Uterus (tissue), 4 donors: ENCODE data around the gene COX4I1. TPM values are rescaled to one million over a fixed set of nuclear protein-coding genes. Genes with fewer than 3 reads are reported as not detected.

Experiments used
- DNase-seq, 2 donors: peaks; one replicate each; pipeline ENCODE4 v3.0.0-alpha.2; 2019 to 2020
- H3K27ac ChIP-seq, 2 donors: fragments of 200-600 bp; sonication (generic); 1 replicate in 1 of 2; 2 replicates in 1 of 2; pipeline ENCODE4 v1.5.1; 2016 to 2018
- H3K27me3 ChIP-seq, 2 donors: fragments of 200-600 bp; sonication (generic); one replicate each; pipeline ENCODE4 v1.5.1; 2018 to 2019; ENCODE audit warnings: control low read depth in 1 of 2
- H3K36me3 ChIP-seq, 2 donors: fragments of 200-600 bp; sonication (generic); one replicate each; pipeline ENCODE4 v1.5.1; 2019; ENCODE audit warnings: control low read depth in 1 of 2
- H3K4me1 ChIP-seq, 2 donors: fragments of 200-600 bp; sonication (generic); one replicate each; pipeline ENCODE4 v1.5.1; 2018 to 2019; ENCODE audit warnings: control low read depth in 1 of 2
- H3K4me3 ChIP-seq, 2 donors: fragments of 200-600 bp; sonication (generic); 1 replicate in 1 of 2; 2 replicates in 1 of 2; pipeline ENCODE4 v1.5.1; 2018 to 2019; ENCODE audit warnings: mild to moderate bottlenecking in 1 of 2
- H3K9me3 ChIP-seq, 2 donors: fragments of 200-600 bp; sonication (generic); one replicate each; pipeline ENCODE4 v1.5.1; 2019; ENCODE audit warnings: control low read depth in 1 of 2
- CTCF ChIP-seq, 4 experiments: fragments of 200-600 bp in 2 of 4; fragments of 450-650 bp in 2 of 4; sonication (generic) in 2 of 4; IDR thresholded peaks; one replicate each; pipeline ENCODE4 v1.5.1; 2016 to 2019; ENCODE audit warnings: antibody characterized with exemption in 4 of 4, mild to moderate bottlenecking in 2 of 4, moderate library complexity in 1 of 4
- POLR2A ChIP-seq, 2 donors: fragments of 450-650 bp; IDR thresholded peaks; one replicate each; pipeline ENCODE4 v1.6.1; 2016; ENCODE audit warnings: antibody characterized with exemption in 2 of 2, mild to moderate bottlenecking in 1 of 2, moderate library complexity in 1 of 2
- intact Hi-C: fragments of 100-400 bp; cut with DNase I; formaldehyde crosslinking; loops from one replicate; pipeline ENCODE4 v1.15.1; 2023; ENCODE audit warnings: low total_unique reads
- total RNA-seq, 4 donors: library from RNA; depleted of rRNA in 3 of 4; stranded (reverse); fragments of >200 nt in 3 of 4; gene quantifications; one replicate each; pipeline versions ENCODE4 v1.1.0 to v1.2.4, GENCODE V29; 2014 to 2023
- donor health status: DM: yes; HTN: yes; CAD: no.

The COX4I1 gene
- total RNA-seq, 4 donors from 2014 or later: 199 to 836 (median 287) TPM

GRCh38 chr16:85843471-85844168, 44.1 kb downstream of the COX4I1 start:
- intact Hi-C loops: no loop called here
- no peaks in the 10 kb centered on the region for H3K4me1 ChIP-seq
- H3K27me3 ChIP-seq: peaks cover 0 to 4% of the 10 kb centered on the region in 2 donors
- no peak overlapping the region for H3K4me3 ChIP-seq
- no peak overlapping the region for H3K27ac ChIP-seq
- TF ChIP-seq POLR2A (IDR thresholded peaks at IDR 0.05): no peak
- TF ChIP-seq CTCF (IDR thresholded peaks at IDR 0.05): no peak
- no peaks in the 10 kb centered on the region for H3K9me3 ChIP-seq
- DNase-seq: no peak
- H3K36me3 ChIP-seq: no peaks in the 10 kb centered on the region

DNA sequence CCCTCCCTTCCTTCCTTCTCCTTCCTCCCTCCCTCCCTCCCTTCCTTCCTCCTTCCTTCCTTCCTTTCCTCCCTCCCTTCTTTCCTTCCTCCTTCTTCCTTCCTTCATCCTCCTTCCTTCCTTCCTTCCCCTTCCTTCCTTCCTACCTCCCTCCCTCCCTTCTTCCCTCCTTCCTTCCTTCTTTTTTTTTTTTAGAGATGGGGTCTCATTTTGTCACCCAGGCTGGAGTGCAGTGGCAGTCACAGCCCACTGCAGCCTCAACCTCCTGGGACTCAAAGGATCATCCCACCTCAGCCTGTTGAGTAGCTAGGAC, 44.6 kb downstream of the COX4I1 start:
- no peaks in the 10 kb centered on the region for H3K36me3 ChIP-seq
- H3K4me3 ChIP-seq: no peak overlapping the region
- no peaks in the 10 kb centered on the region for H3K4me1 ChIP-seq
- no peaks in the 10 kb centered on the region for H3K9me3 ChIP-seq
- TF ChIP-seq CTCF (IDR thresholded peaks at IDR 0.05) (no peak), POLR2A (IDR thresholded peaks at IDR 0.05) (no peak)
- no peak overlapping the region for H3K27ac ChIP-seq
- DNase-seq: no peak
- intact Hi-C loops: no loop called here
- H3K27me3 ChIP-seq: peaks cover 0 to 4% of the 10 kb centered on the region in 2 donors

DNA sequence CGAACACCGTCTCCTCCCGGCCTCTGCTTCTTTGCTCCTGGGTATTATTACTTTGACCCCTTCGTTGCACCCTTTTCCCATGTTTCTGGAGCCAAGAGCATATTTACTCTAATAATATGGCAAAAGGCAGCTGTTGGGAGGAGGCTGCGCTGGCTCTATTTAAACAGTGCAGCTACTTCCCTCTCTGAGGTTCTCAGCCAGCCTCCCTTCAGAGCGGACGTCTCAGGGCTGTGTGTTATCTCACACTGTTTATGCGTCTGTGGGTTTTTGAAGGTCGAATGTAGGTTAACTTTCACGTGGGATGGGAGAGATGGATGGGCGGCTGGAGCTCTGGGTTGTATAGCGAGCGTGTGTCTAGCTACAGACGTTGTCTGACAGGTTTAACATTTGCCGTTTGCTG, 45.3 kb downstream of the COX4I1 start:
- TF ChIP-seq CTCF (IDR thresholded peaks at IDR 0.05): no peak
- no peak for TF ChIP-seq POLR2A (IDR thresholded peaks at IDR 0.05)
- no peak overlapping the region for H3K27ac ChIP-seq

GRCh38 chr16:85845266-85845665, 45.8 kb downstream of the COX4I1 start:
- no peak overlapping the region for H3K27ac ChIP-seq
- no peaks in the 10 kb centered on the region for H3K36me3 ChIP-seq
- H3K9me3 ChIP-seq: no peaks in the 10 kb centered on the region
- peaks cover 0 to 4% of the 10 kb centered on the region in 2 donors for H3K27me3 ChIP-seq
- no peak overlapping the region for H3K4me3 ChIP-seq
- no peak for DNase-seq
- no peak for TF ChIP-seq CTCF (IDR thresholded peaks at IDR 0.05)
- no peak for TF ChIP-seq POLR2A (IDR thresholded peaks at IDR 0.05)
- H3K4me1 ChIP-seq: no peaks in the 10 kb centered on the region
- intact Hi-C loops: no loop called here

More for the DNA sequence above, 45.3 kb downstream of the COX4I1 start:
- Histone ChIP-seq H3K36me3 (no peaks in the 10 kb centered on the region), H3K27me3 (peaks cover 0 to 4% of the 10 kb centered on the region in 2 donors), H3K4me1 (no peaks in the 10 kb centered on the region), H3K9me3 (no peaks in the 10 kb centered on the region), H3K4me3 (no peak overlapping the region)
- intact Hi-C loops: no loop called here
- no peak for DNase-seq

- Histone ChIP-seq H3K9me3 (no peaks in the 10 kb centered on the region), H3K4me3 (no peak overlapping the region), H3K4me1 (no peaks in the 10 kb centered on the region), H3K36me3 (no peaks in the 10 kb centered on the region), H3K27ac (no peak overlapping the region), H3K27me3 (peaks cover 0 to 4% of the 10 kb centered on the region in 2 donors)
- no peak for DNase-seq
- no peak for TF ChIP-seq POLR2A (IDR thresholded peaks at IDR 0.05)
- no peak for TF ChIP-seq CTCF (IDR thresholded peaks at IDR 0.05)
- intact Hi-C loops: no loop called here
Measured at GRCh38 chr16:85846461-85846860, 47.0 kb downstream of the COX4I1 start.
